ENCODE results near the gene OR2AP1. TPM values are rescaled to one million over a fixed set of nuclear protein-coding genes. Genes with fewer than 3 reads are reported as not detected.

Gene OR2AP1
- total RNA-seq, 1 experiment from 2014 or later = not detected

- Histone ChIP-seq H3K9ac (ENCODE audit: extremely low read depth, insufficient read length, low read length) (no peak overlapping the region), H2BK12ac (ENCODE audit: insufficient read length, low read depth, low read length) (no peak overlapping the region), H4K8ac (replicated peaks; ENCODE audit: insufficient read length, low read depth, low read length) (no peak overlapping the region), H3K4me2 (ENCODE audit: insufficient read depth, insufficient read length, low read length) (no peak overlapping the region), H3K9me3 (ENCODE audit: control insufficient read depth, low read depth, low read length) (no peaks in the 10 kb centered on the region), H3K4ac (ENCODE audit: low read depth, low read length) (no peak overlapping the region), H2AK5ac (ENCODE audit: insufficient read length, low read length) (no peak overlapping the region), H3K4me1 (ENCODE audit: insufficient read depth, low read length) (no peaks in the 10 kb centered on the region), H3K79me2 (ENCODE audit: insufficient read depth, low read length) (no peaks in the 10 kb centered on the region), H2AFZ (ENCODE audit: low read length) (peak overlapping the region; percentile 32), H3K14ac (ENCODE audit: insufficient read depth, low read length) (no peak overlapping the region), H3K23me2 (ENCODE audit: insufficient read length, low read depth, low read length, poor library complexity, severe bottlenecking) (no peaks in the 10 kb centered on the region), H3K23ac (ENCODE audit: insufficient read length, low read depth, low read length) (no peak overlapping the region), H3K27me3 (ENCODE audit: insufficient read depth, low read length) (no peaks in the 10 kb centered on the region), H3K27ac (ENCODE audit: insufficient read length, low read depth, low read length) (no peak overlapping the region), H2BK5ac (ENCODE audit: insufficient read length, low read length) (no peak overlapping the region), H4K5ac (ENCODE audit: insufficient read length, low read depth, low read length) (no peak overlapping the region), H4K91ac (ENCODE audit: insufficient read length, low read depth, low read length) (no peak overlapping the region), H3K56ac (ENCODE audit: insufficient read length, low read depth, low read length) (no peak overlapping the region), H2BK15ac (ENCODE audit: low read depth, low read length) (no peak overlapping the region), H3K18ac (ENCODE audit: insufficient read length, low read depth, low read length) (no peak overlapping the region), H2BK20ac (ENCODE audit: low read depth, low read length, poor library complexity, severe bottlenecking) (no peak overlapping the region), H3K79me1 (ENCODE audit: insufficient read depth, low read depth, low read length, poor library complexity, severe bottlenecking) (no peaks in the 10 kb centered on the region), H3T11ph (ENCODE audit: low read length) (no peak overlapping the region), H2BK120ac (ENCODE audit: low read depth, low read length, poor library complexity, severe bottlenecking) (no peak overlapping the region), H4K20me1 (ENCODE audit: control insufficient read depth, insufficient read depth, insufficient read length) (no peaks in the 10 kb centered on the region)
- Mint-ChIP-seq H3K9me3 (peaks cover 0 to 1% of the 10 kb centered on the region in 2 experiments; a peak in 2 of 5 replicates), H3K27ac (no peak overlapping the region), H3K36me3 (ENCODE audit: insufficient read depth in 1 of 3, low read depth in 3 of 3) (peaks cover 0 to 2% (median 0%) of the 10 kb centered on the region in 3 experiments; a peak in 1 of 7 replicates), H3K4me3 (no peak overlapping the region), H3K27me3 (ENCODE audit: low read depth) (no peaks in the 10 kb centered on the region), H3K4me1 (no peaks in the 10 kb centered on the region; a peak in 1 of 4 replicates)
- no peak for TF ChIP-seq CTCF (conservative IDR thresholded peaks at IDR 0.05)
- no peak for DNase-seq
- no CpG with 5 or more reads among the region's 8 CpGs for WGBS (ENCODE audit: extremely low coverage, insufficient read length, low lambda C conversion rate)
Observed at GRCh38 chr12:55607821-55608594, 35.7 kb downstream of the OR2AP1 start.
